SK-N-MC (cell line): ENCODE measurements around the gene SPPL2A.

Experiments
- EZH2 ChIP-seq: fragments of 200-600 bp; sonication (generic); IDR thresholded peaks from one replicate; pipeline ENCODE4 v1.6.1; 2017; ENCODE audit warnings: antibody characterized with exemption
- FOXP2 ChIP-seq: optimal IDR thresholded peaks from 2 replicates; pipeline ENCODE3; 2011; ENCODE audit warnings: mild to moderate bottlenecking, moderate library complexity; ENCODE audit not compliant: insufficient read depth; ENCODE audit errors: extremely low read length, control extremely low read depth
- POLR2AphosphoS5 ChIP-seq: IDR thresholded peaks from 2 replicates; pipeline ENCODE4 v1.6.1; 2012; ENCODE audit warnings: mild to moderate bottlenecking, low read depth, low read length, borderline replicate concordance

- TF ChIP-seq EZH2 (no peak), POLR2AphosphoS5 (no peak), FOXP2 (no peak)
These were observed 62.7 kb downstream of the SPPL2A start for GRCh38 chr15:50702762-50703334.
